Activated gamma-delta T cell (primary cell): ENCODE results near the gene OAS1.

Experiments used
- DNase-seq: peaks from one replicate; lab custom pipeline; 2025; lab: John Stamatoyannopoulos, UW

OAS1 gene

DNA sequence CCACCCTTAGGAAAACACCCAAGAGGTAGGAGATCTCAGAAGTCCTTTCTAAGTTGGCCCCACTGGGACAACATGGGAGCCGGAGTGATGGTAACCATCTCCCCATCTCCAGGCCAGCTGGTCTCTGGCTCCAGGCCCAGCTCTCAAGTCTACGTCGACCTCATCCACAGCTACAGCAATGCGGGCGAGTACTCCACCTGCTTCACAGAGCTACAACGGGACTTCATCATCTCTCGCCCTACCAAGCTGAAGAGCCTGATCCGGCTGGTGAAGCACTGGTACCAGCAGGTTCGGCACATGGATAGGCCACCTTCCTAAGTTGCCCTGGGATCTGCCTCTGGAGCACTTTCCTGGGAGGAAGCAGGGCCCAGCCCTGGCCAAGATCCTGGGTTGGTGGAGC, 60.5 kb downstream of the OAS1 start:
- DNase-seq: no peak

DNA sequence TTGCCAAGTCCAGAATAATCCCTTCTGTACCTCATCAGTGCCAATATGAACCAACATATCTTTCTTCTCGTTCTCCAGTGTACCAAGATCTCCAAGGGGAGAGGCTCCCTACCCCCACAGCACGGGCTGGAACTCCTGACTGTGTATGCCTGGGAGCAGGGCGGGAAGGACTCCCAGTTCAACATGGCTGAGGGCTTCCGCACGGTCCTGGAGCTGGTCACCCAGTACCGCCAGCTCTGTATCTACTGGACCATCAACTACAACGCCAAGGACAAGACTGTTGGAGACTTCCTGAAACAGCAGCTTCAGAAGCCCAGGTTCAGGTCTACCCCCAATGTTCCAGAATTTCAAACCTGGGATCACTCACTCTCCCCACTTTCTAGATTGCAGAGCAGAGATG, 61.1 kb downstream of the OAS1 start:
- no peak for DNase-seq
